Measurements from ENCODE around the gene ATF7IP2.
"Not testable (repeated sequence)": the region's sequence is repeated elsewhere in the genome, so short reads cannot be mapped to it uniquely, and the experiment has no call there.

The ATF7IP2 gene, protein sequence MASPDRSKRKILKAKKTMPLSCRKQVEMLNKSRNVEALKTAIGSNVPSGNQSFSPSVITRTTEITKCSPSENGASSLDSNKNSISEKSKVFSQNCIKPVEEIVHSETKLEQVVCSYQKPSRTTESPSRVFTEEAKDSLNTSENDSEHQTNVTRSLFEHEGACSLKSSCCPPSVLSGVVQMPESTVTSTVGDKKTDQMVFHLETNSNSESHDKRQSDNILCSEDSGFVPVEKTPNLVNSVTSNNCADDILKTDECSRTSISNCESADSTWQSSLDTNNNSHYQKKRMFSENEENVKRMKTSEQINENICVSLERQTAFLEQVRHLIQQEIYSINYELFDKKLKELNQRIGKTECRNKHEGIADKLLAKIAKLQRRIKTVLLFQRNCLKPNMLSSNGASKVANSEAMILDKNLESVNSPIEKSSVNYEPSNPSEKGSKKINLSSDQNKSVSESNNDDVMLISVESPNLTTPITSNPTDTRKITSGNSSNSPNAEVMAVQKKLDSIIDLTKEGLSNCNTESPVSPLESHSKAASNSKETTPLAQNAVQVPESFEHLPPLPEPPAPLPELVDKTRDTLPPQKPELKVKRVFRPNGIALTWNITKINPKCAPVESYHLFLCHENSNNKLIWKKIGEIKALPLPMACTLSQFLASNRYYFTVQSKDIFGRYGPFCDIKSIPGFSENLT

DNA sequence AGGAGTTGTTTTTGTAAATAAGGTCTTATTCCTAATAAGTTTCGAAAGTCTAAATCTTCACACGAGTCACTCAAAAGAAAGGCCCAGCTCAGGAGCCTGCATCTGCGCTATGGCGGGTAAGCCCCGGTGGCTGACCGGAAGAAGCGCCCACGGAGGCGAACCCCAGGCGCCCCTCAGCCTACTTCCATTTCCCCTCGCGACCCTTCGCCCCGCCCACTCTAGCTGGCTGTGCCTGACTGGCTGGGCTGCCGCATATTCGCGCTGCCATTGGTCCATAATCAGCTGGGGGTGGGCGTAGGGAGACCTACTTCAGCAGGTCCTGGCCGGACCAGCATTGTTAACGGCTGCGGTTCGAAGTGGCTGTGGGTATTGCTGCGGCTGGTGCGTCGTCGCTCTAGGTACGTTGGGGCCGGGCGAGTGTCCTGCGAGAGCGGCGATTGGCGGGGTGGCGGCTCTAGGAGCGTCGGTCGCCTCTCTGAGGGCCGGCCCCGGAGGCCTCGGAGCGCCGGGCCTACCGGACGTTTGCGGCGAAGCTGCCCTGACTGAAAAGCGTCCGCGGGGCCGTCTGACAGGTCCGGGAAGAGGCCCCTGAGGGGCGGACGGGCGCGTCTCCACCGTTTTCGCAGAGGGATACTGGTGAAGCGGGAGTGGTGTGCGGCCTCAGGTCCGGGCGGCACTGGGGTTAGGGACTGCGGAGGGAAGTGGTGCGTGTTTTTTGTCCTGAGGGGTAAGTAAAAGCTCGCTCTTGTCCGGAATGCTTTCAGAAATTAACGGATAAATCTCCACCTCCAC lies at the start of gene ATF7IP2:
TSS of gene ATF7IP2 (plus strand) at position 337 of the 792 bp plus-strand sequence. CDS start 44,560 bp downstream, outside the sequence.
- peak; percentile 90 for DNase-seq (ENCODE audit: low spot score)

DNA sequence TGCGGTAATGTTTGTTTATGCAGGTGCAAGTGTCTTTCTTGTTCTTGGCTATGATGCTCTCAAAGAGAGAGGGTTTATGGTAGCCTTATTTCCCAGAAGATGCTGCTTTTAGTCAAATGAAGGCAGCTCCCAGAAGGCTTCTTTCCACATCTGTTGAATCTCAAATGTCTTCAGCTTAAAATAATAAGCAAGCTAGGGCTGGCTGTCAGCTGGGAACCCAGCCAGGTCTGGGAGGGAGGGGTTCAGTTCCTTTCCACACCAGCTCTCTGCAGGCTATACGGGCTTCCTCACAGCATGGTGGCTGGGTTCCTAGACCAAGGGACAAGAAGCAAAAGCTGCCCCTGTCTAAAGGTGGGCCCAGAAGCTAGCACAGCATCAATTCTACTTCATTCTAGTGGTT lies 47.4 kb upstream of the ATF7IP2 start:
- no peak for DNase-seq (ENCODE audit: low spot score)

- DNase-seq (ENCODE audit: low spot score): no peak
These were observed 45.8 kb upstream of the ATF7IP2 start for GRCh38 chr16:10339777-10340732.

DNA sequence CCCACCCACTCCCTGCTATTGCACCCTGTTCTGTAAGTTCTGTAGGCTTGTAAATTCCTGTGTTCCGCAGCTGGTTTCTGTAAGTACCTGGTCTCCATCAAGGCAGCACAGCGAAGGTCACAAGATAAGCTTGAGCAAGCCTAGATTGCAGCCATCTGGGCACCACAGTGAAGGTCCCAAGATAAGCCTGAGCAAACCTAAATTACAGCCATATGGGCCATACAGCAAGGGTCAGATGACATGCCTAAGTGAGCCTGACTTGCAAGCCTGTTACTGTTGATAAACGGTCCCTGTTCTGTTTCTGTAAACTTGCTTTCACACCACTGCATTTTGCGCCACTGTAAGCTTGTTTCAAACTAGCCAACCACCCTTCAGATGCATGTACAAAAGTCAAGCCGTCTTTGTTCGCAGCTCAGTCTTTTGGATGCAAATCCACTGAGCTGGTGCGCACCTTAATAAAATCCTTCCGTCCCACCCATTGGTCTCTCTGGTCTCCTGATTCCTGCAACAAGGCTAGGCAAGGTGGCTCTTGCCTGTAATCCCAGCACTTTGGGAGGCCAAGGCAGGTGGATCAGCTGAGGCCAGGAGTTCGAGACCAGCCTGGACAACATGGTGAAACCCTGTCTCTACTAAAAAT lies 42.6 kb upstream of the ATF7IP2 start:
- no peak for DNase-seq (ENCODE audit: low spot score)

DNA sequence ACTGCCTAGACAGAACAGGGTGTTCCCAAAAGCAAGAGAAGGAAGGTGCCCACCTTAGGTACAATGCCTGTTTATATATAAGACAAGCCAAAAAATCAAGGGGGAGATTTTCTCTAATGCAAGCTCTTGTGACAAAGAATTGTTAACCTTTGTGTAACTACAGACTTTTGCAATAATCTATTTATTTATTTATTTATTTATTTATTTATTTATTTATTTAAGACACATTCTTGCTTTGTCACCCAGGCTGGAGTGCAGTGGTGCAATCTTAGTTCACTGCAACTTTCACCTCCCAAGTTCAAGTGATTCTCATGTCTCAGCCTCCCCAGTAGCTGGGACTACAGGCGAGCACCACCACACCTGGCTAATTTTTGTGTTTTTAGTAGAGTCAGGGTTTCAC lies 41.2 kb upstream of the ATF7IP2 start:
- DNase-seq (ENCODE audit: low spot score): not testable (repeated sequence)

- DNase-seq (ENCODE audit: low spot score): no peak
These were observed 40.2 kb upstream of the ATF7IP2 start for GRCh38 chr16:10345629-10346028.

DNA sequence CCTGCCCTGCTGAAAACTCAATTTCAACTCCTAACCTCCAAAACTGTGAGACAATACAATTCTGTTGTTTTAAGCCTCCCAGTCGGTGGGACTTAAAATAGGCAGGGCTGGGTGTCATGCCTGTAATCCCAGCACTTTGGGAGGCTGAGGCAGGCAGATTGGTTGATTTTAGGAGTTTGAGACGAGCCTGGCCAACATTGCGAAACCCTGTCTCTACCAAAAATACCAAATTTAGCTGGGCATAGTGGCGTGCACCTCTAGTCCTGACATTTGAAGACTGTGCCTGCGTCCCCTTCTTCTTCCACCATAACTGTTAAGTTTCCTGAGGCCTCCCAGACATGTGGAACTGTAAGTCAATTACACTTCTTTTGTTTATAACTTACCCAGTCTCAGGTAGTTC lies 36.0 kb upstream of the ATF7IP2 start:
- DNase-seq (ENCODE audit: low spot score): no peak

DNA sequence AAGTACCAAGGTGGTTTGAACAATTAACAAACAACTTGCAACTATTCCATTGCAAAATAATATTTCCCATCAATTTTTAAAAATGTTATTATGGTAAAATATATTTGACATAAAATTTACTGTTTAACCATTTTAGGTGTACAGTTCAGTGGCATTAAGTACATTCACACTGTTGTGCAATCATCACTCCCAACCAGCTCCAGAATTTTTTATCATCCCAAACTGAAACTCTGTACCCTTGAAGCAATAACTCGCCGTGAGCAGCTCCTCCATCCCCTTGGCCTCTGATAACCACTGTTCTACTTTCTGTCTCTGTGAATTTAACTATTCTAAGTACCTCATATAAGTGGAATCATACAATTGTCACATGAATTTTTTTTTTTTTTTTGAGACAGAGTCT lies 33.6 kb upstream of the ATF7IP2 start:
- DNase-seq (ENCODE audit: low spot score): no peak

DNA sequence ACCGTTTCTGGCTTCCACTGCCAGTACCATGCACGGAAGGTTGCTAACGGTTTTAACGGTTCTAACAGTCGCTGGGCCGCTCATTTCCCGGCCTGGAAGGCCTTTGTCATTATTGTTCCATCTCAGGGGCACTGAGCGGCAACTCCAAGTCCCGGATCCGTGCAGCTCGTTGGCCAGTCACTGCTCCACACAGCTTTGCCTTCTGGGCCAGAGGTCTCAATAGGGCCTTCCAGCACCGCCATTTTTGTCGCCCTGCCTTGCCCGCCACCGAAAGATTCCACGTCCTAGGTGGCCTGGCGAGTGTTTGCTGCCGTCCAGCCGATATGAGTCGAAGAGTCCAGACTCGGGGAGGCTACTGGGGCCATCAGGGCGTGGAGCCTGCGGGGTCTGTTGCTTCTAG lies 30.3 kb upstream of the ATF7IP2 start:
- DNase-seq (ENCODE audit: low spot score): no peak

- DNase-seq (ENCODE audit: low spot score): no peak
These were observed 28.7 kb upstream of the ATF7IP2 start for GRCh38 chr16:10356870-10357842.

- DNase-seq (ENCODE audit: low spot score): not testable (repeated sequence)
These were observed 24.1 kb upstream of the ATF7IP2 start for GRCh38 chr16:10361747-10362076.

DNA sequence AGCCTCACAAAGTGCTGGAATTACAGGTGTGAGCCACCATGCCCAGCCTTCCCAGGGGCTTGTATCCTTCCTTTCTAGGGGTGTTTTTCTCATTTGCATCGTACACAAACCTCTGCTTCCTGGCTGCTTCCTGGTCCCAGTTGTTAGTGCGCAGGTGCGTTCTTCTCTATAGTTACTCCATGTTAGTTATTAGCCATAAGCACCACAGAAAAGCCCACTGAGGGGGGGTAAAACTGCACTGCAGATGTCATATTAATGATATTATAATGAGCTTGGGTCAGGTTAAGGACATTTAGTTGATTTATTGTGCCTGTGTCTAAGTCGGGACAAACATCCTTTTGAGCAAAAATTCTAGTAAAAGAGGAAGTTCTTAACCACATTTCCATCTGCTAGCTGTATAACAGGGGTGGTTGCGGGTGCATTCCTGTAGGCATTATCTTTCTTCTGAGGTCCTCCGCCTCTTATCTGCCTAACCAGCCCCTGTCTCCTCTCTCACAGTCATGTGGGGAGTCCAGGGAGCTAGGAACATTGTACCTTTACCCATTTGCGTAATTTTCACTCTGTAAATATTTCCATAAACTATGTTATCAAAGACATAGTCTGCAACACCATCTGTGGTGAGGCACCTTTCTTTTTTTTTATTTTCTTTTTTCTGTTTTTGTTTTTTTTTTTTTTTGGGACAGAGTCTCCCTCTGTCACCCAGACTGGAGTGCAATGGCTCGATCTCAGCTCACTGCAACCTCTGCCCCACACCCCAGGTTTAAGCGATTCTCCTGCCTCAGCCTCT lies 23.6 kb upstream of the ATF7IP2 start:
- DNase-seq (ENCODE audit: low spot score): no peak

GRCh38 chr16:10362864-10363197 lies 23.0 kb upstream of the ATF7IP2 start:
- DNase-seq (ENCODE audit: low spot score): not testable (repeated sequence)

DNA sequence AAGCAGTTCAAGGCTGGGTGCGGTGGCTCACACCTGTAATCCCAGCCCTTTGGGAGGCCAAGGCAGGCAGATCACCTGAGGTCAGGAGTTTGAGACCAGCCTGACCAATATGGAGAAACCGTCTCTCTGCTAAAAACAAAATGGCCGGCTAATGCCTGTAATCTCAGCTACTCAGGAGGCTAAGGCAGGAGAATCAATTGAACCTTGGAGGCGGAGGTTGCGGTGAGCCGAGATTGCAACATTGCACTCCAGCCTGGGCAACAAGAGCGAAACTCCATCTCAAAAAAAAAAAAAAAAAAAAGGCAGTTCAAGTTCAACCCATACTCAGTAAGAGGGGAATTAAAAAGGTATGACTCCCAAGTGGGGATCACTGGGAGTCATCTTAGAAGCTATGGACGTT lies 19.2 kb upstream of the ATF7IP2 start:
- DNase-seq (ENCODE audit: low spot score): not testable (repeated sequence)

DNA sequence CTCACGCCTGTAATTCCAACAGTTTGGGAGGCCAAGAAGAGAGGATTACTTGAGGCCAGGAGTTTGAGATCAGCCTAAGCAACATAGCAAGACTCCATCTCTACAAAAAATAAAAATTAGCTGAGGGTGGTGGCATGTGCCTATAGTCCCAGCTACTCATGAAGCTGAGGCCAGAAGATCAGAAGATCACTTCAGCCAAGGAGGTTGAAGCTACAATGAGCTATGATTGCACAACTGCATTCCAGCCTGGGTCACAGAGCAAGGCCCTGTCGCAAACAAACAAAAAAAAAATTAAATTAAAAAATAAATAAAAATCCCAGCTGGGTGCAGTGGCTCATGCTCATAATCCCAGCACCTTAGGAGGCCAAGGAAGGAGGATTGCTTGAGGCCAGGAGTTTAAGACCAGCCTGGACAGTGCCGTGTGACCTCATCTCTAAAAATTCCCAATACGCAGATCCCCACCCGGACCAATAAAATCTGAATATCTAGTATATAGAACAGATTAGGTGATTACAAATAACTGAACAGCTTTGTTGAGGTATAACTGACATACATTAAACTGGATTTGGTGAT lies 18.2 kb upstream of the ATF7IP2 start:
- DNase-seq (ENCODE audit: low spot score): no peak

GRCh38 chr16:10368969-10369551 lies 16.8 kb upstream of the ATF7IP2 start:
- DNase-seq (ENCODE audit: low spot score): no peak

DNA sequence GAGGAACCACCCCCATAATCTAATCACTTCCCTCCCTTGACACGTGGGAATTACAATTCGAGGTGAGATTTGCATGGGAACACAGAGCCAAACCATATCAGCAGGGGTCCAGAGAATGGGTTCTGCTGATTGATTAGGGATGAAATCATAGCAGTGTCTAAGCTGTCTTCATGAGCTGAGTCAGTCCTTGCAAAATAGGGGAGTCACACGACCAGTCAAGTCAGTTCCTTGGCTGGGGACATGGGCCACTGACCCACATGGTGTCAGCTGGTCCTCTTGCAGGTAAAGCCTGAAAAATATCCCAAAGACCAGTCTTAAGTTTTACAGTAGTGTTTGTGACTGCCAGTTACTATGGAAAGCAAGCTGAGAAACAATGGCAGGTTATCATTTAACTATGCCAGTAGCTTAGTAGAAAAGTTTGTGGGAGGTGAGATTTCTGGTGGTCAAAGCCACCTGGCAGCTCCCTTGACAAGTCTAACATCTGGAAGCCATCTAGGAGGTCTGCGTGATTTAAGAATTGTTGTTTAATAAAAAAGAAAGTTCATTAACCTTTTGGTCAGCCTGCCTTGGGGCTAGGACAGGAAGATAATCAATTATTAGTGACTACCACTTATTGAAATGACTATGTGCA lies 15.7 kb upstream of the ATF7IP2 start:
- no peak for DNase-seq (ENCODE audit: low spot score)

DNA sequence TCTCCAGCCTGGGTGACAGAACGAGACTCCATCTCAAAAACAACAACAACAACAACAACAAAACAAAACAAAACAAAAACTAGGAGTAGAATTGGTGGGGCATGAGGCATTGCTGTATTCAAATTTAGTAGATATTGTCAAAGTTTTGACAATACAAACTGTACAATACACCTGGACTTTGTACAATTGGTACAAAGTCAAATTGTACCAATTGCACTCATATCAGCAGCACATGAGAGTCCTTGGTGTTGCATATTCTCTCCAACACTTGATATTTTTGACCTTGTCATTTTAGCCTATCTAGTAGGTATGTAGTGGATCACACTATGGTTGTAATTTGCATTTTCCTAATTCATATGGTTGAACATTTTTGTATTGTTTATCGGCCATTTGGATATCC lies 14.3 kb upstream of the ATF7IP2 start:
- no peak for DNase-seq (ENCODE audit: low spot score)
